Stimulated activated CD8-positive, alpha-beta memory T cell treated with anti-CD3 and anti-CD28 coated beads, Interleukin-7, amount 100 ng/mL, for 48 hours (primary cell): ENCODE measurements around the gene PPP1R36.
A peak's percentile ranks its signal among the peaks of the same experiment; 100 is the strongest.
"Not testable (repeated sequence)": the region's sequence is repeated elsewhere in the genome, so short reads cannot be mapped to it uniquely, and the experiment has no call there.

ENCODE experiments used
- DNase-seq, 2 donors: peaks; one replicate each; pipeline ENCODE4 v3.0.0-alpha.2; 2020; ENCODE audit warnings: low read depth in 1 of 2; ENCODE audit errors: extremely low read depth in 1 of 2

Gene PPP1R36

GRCh38 chr14:64610049-64610746 is 60.4 kb downstream of the PPP1R36 start:
- no peak for DNase-seq

- DNase-seq: no peak
Measured at GRCh38 chr14:64611358-64612020, 61.7 kb downstream of the PPP1R36 start.

- DNase-seq: no peak
Measured at GRCh38 chr14:64612021-64612380, 62.2 kb downstream of the PPP1R36 start.

GRCh38 chr14:64612971-64613666 is 63.4 kb downstream of the PPP1R36 start:
- no peak for DNase-seq

GRCh38 chr14:64614166-64614565 is 64.4 kb downstream of the PPP1R36 start:
- no peak for DNase-seq

- DNase-seq: no peak
Measured at GRCh38 chr14:64614805-64615391, 65.1 kb downstream of the PPP1R36 start.

GRCh38 chr14:64617872-64618408 is 68.2 kb downstream of the PPP1R36 start:
- not testable (repeated sequence) for DNase-seq

- no peak for DNase-seq
Measured at GRCh38 chr14:64620910-64621309, 71.1 kb downstream of the PPP1R36 start.

GRCh38 chr14:64623554-64624165 is 73.9 kb downstream of the PPP1R36 start:
- no peak for DNase-seq

GRCh38 chr14:64625386-64626232 is 75.8 kb downstream of the PPP1R36 start:
- no peak for DNase-seq

- no peak for DNase-seq
Measured at GRCh38 chr14:64628940-64629408, 79.2 kb downstream of the PPP1R36 start.

- no peak for DNase-seq
Measured at GRCh38 chr14:64630778-64631177, 81.0 kb downstream of the PPP1R36 start.

- not testable (repeated sequence) for DNase-seq
Measured at GRCh38 chr14:64631222-64631621, 81.5 kb downstream of the PPP1R36 start.

GRCh38 chr14:64632056-64632455 is 82.3 kb downstream of the PPP1R36 start:
- no peak for DNase-seq

- DNase-seq: no peak
Measured at GRCh38 chr14:64634558-64634957, 84.8 kb downstream of the PPP1R36 start.

GRCh38 chr14:64636208-64636979 is 86.6 kb downstream of the PPP1R36 start:
- DNase-seq: peak; percentile 32 to 36

- DNase-seq: no peak
Measured at GRCh38 chr14:64636980-64637429, 87.2 kb downstream of the PPP1R36 start.

GRCh38 chr14:64637735-64638473 is 88.1 kb downstream of the PPP1R36 start:
- no peak for DNase-seq
